ENCODE results near the gene ANKRD33. TPM values are rescaled to one million over a fixed set of nuclear protein-coding genes. Genes with fewer than 3 reads are reported as not detected.
A peak's percentile ranks its signal among the peaks of the same experiment; 100 is the strongest.

ANKRD33 gene
- total and polyA plus RNA-seq, 2 of the 8 experiments (the other 6 are each of a cell fraction or from before 2014, with no cell fraction given) = 0.41 to 0.53 TPM

- TF ChIP-seq KDM1A (IDR thresholded peaks at IDR 0.05; ENCODE audit: borderline replicate concordance, low read length) = 0 out of 2 replicates have a peak, but pooled peaks have one; percentile 34
- TF ChIP-seq POU5F1 (IDR thresholded peaks at IDR 0.05; ENCODE audit: low read depth, low read length) = no peak
- no peak for TF ChIP-seq NRF1 (IDR thresholded peaks at IDR 0.05; ENCODE audit: low read depth, low read length)
- peak; percentile 53; the same call in 1 of the 2 replicates for TF ChIP-seq TAF1 (IDR thresholded peaks at IDR 0.05; ENCODE audit: low read depth, low read length)
- TF ChIP-seq PHF8 (conservative IDR thresholded peaks at IDR 0.05; ENCODE audit: low read depth, low read length) = peak; percentile 82
- peak; percentile 52 for TF ChIP-seq POLR2AphosphoS5 (IDR thresholded peaks at IDR 0.05; ENCODE audit: low read depth, low read length)
- peak; percentile 68 for TF ChIP-seq YY1 (IDR thresholded peaks at IDR 0.05; ENCODE audit: low read depth, low read length)
- TF ChIP-seq RAD21 (IDR thresholded peaks at IDR 0.05 in 1 of 2, conservative IDR thresholded peaks at IDR 0.05 in 1 of 2; ENCODE audit: low read depth in 2 of 2, low read length in 2 of 2) = no peak
Observed at GRCh38 chr12:51863933-51864832, 23.7 kb upstream of the ANKRD33 start (continued).

Data from H1 (cell line).